Ureter (tissue), 1 donor: ENCODE results near the gene E2F6. TPM values are rescaled to one million over a fixed set of nuclear protein-coding genes. Genes with fewer than 3 reads are reported as not detected.

Experiments used
- DNase-seq: peaks from one replicate; pipeline ENCODE4 v3.0.0-alpha.2; 2020; ENCODE audit warnings: low spot score
- total RNA-seq: library from RNA; stranded (reverse); gene quantifications from one replicate; pipeline ENCODE4 v1.2.4, GENCODE V29; 2023
- donor health status: DM: yes; HTN: yes; CAD: no.

The E2F6 gene
- total RNA-seq, 1 donor from 2014 or later, result 13.4 TPM

- DNase-seq, result no peak
Observed at GRCh38 chr2:11492720-11493119, 26.8 kb upstream of the E2F6 start.

GRCh38 chr2:11492244-11492643, 26.3 kb upstream of the E2F6 start:
- no peak for DNase-seq

- no peak for DNase-seq
Observed at GRCh38 chr2:11491348-11491933, 25.5 kb upstream of the E2F6 start.

- no peak for DNase-seq
Observed at GRCh38 chr2:11490194-11490593, 24.2 kb upstream of the E2F6 start.

GRCh38 chr2:11488809-11489208, 22.8 kb upstream of the E2F6 start:
- DNase-seq, result no peak

GRCh38 chr2:11483806-11484617, 18.1 kb upstream of the E2F6 start:
- DNase-seq, result no peak

- DNase-seq, result no peak
Observed at GRCh38 chr2:11482473-11483035, 16.6 kb upstream of the E2F6 start.

- no peak for DNase-seq
Observed at GRCh38 chr2:11481789-11482472, 16.0 kb upstream of the E2F6 start.

- no peak for DNase-seq
Observed at GRCh38 chr2:11481426-11481788, 15.4 kb upstream of the E2F6 start.

- no peak for DNase-seq
Observed at GRCh38 chr2:11480859-11481258, 14.9 kb upstream of the E2F6 start.

- no peak for DNase-seq
Observed at GRCh38 chr2:11480406-11480805, 14.4 kb upstream of the E2F6 start.

- no peak for DNase-seq
Observed at GRCh38 chr2:11478899-11479605, 13.1 kb upstream of the E2F6 start.

GRCh38 chr2:11477994-11478393, 12.0 kb upstream of the E2F6 start:
- DNase-seq, result peak; percentile 88

GRCh38 chr2:11473659-11474433, 7.9 kb upstream of the E2F6 start:
- no peak for DNase-seq

GRCh38 chr2:11467749-11468148, 1.8 kb upstream of the E2F6 start:
- no peak for DNase-seq

- DNase-seq, result no peak
Observed at GRCh38 chr2:11467129-11467649, 1.2 kb upstream of the E2F6 start.

- no peak for DNase-seq
Observed at GRCh38 chr2:11466307-11467128, 557 bp upstream of the E2F6 start.

- DNase-seq, result no peak
Observed at GRCh38 chr2:11465110-11465484, 864 bp downstream of the E2F6 start.

GRCh38 chr2:11459816-11460215, 6.1 kb downstream of the E2F6 start:
- no peak for DNase-seq

GRCh38 chr2:11458753-11459152, 7.2 kb downstream of the E2F6 start:
- DNase-seq, result no peak
